Hematopoietic multipotent progenitor cell treated with erythropoietin and hydrocortisone succinate and interleukin-3 and kit ligand, for 15 days (in vitro differentiated cells): ENCODE results near the gene FAM151B.

Experiments
- DNase-seq: peaks from one replicate; pipeline ENCODE4 v3.0.0-alpha.2; 2015; ENCODE audit warnings: low spot score

Gene FAM151B

DNA sequence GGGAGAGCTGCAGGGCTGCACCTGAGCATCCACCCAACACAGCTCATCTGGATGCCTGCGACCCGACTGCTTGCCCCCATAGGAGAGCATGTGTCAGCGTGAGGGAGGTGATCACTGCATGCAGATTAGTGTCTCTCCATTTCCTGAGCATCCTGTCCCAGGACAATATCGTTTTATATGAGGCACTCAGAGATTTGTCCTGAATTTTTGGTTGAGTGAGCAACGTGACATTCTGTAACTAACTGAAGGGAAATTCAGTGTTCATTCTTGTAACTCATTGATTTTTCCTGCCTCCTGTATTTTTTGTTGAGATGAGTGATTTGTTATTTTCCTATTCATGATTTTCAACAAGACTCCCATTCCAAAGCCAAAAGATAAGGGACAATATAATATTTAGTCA is 102.9 kb downstream of the FAM151B start:
- DNase-seq = no peak

- no peak for DNase-seq
Observed at GRCh38 chr5:80591352-80591751, 103.5 kb downstream of the FAM151B start.

DNA sequence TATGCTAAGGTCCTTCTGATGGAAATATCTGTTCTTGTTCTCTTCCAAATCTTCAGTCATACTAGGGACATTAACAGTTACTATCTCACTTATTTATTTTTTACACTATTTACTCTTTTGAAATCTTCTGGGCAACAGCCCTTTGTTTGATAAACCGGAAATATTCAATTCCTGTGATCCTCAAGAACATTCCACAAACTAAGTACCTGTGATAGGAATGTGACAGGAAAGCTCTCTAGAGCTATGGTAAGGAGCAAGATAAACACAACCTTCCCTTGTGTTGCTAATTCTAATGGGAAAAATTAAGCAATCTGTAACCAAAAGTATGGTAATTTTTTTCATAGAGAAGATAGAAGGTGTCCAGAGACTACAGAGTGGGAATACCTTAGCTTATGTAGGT is 104.2 kb downstream of the FAM151B start:
- no peak for DNase-seq
